ENCODE measurements around the gene NTRK3.
"Not testable (repeated sequence)": the region's sequence is repeated elsewhere in the genome, so short reads cannot be mapped to it uniquely, and the experiment has no call there.

The NTRK3 gene

GRCh38 chr15:87871258-87871681, 385.3 kb downstream of the NTRK3 start:
- no peak for DNase-seq

DNA sequence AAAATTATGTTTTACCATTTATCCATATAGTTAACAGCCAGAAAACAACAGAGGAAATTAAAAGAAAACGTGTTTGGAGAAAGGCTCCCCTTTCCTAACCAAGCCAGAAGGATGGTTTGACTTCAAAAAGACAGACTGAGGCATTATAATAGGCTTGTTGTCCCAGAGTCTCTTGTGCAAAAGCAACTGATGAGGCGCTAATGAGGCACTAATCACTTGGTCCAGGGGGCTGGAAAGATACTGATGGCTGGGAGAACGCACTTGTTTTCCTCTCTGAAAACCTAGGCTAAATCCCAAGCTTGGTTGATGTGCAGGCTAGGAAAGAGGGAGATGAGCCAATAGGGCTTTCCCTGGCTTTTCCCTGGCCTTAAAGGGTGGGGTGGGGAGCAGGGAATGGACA, 389.6 kb downstream of the NTRK3 start:
- no peak for DNase-seq

- DNase-seq: no peak
Observed at GRCh38 chr15:87863152-87863551, 393.4 kb downstream of the NTRK3 start.

GRCh38 chr15:87860743-87861142, 395.8 kb downstream of the NTRK3 start:
- no peak for DNase-seq

DNA sequence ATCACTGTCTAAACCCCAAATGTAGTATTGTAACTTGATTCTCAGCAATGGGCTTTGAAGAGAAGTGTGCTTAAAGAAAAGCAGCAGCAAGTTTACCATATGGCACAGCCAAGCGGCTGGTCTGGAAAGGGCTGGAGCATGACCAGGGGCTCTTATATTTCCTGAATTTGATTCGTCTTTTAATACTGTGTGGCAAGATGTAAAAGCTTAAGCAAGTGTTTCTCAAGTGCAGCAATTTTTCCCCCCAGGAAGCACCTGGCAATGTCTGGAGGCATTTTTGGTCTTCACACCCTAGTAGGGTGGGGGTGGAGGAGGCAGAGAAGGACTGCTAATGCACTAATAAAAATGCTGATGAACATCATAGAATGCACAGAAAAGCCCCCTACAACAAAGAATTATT, 397.9 kb downstream of the NTRK3 start:
- DNase-seq: no peak

- DNase-seq: no peak
Observed at GRCh38 chr15:87851497-87851896, 405.0 kb downstream of the NTRK3 start.

DNA sequence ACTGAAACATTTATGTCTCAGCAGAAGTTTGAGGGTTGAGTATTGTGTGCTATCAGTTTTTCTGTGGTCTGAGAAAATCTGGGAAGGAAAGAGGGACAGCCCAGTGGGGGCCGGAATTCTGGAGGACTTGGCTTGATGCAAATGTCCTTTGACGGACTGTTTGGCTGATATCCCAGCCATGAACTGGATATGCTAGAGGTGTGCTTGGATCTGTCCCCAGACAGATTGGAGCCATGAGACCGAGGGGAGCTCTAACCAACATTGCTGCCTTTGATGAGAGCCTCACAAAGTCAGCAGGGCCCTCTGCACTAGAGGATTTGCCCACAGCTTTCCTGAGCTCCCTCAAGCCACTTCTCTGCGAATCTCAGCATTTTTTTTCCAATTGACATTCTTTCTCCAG, 405.6 kb downstream of the NTRK3 start:
- no peak for DNase-seq

DNA sequence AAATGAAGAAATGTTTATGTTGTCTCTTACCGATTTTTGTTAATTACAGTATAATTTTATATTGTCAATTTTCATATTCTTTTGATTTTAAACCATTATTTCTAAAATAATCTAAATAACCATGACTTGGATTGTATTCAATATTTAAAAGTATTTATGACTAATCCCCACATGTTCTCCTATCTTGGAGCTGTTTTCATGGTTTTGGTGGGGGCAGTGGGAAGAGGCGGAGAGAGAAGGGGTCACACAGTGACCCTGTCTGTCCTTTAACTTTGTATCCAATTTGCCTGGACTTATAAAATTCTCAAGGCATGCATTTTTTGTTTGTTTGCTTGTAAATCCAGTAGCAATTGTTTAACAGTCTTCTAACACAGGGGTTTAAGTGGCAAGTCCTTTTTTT, 407.4 kb downstream of the NTRK3 start:
- no peak for DNase-seq

GRCh38 chr15:87848012-87848411, 408.5 kb downstream of the NTRK3 start:
- no peak for DNase-seq

DNA sequence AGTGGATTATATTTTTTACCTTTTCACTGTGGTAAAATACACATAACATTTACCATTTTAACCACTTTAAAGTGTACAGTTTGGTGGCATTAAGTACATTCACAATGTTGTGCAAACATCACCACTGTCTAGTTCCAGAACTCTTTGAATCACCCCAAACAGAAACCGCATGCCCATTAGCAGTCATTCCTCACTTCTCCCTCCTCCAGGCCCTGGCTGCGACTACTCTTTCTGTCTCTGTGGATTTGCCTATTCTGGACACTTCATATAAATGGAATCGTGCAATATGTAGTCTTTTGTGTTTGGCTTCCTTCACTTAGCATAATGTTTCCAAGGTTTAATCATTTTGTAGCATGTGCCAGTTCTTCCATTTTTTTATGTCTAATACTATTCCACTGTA, 409.8 kb downstream of the NTRK3 start:
- no peak for DNase-seq

GRCh38 chr15:87843312-87843711, 413.2 kb downstream of the NTRK3 start:
- no peak for DNase-seq

- DNase-seq: no peak
Observed at GRCh38 chr15:87841426-87841998, 415.0 kb downstream of the NTRK3 start.

DNA sequence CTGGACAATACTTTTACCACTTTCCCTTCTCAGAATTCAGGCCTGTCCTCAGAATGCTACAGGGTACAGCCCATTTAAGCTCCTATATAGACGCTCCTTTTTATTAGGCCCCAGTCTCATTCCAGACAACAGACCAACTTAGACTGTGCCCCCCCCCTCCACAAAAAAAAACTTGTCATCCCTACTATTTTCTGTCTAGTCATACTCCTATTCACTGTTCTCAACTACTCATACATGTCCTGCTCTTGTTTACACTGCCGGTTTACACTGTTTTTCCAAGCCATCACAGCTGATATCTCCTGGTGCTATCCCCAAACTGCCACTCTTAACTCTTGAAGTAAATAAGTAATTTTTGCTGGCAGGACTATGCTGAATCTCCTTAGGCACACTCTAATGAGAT, 420.7 kb downstream of the NTRK3 start:
- not testable (repeated sequence) for DNase-seq

DNA sequence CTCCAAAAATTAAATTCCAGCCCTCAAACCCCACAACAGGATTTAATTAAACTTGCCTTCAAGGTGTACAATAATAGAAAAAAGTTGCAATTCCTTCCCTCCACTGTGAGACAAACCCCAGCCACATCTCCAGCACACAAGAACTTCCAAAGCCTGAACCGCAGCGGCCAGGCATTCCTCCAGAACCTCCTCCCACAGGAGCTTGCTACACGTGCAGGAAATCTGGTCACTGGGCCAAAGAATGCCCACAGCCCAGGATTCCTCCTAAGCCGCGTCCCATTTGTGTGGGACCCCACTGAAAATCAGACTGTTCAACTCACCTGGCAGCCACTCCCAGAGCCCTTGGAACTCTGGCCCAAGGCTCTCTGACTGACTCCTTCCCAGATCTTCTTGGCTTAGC, 423.2 kb downstream of the NTRK3 start:
- DNase-seq: not testable (repeated sequence)

- no peak for DNase-seq
Observed at GRCh38 chr15:87829332-87830050, 427.0 kb downstream of the NTRK3 start.

- no peak for DNase-seq
Observed at GRCh38 chr15:87828608-87829007, 427.9 kb downstream of the NTRK3 start.

- no peak for DNase-seq
Observed at GRCh38 chr15:87827131-87827530, 429.4 kb downstream of the NTRK3 start.

DNA sequence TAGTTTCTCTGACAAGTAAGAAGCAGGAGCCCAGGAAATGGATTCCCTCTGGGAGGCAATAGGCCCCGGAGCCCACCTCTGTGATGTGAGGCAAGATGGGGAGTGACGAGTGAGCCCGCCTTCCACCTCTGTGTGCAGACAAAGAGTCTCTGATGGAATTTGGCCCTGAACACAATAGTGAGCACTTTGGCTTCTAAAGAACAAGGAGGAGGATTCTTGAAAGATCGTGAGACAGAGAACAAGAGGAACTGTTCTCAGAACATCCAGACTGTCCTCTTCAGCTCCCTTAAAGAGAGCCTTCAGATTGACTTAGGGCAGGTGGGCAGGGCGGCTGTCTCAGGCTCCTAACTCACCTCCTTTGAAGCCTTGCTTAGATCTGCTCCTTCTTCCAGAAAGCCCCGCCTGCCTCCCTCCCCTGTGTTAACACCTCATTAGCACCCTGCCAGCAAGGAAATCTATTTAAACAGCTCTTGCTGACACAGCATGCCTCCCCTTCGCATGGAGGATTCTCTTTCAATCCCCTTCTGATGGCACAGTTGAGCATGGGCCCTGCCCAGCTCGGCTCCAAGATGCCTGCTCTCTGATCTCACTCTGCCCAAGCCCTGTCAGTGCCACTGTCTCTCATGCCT, 430.3 kb downstream of the NTRK3 start:
- no peak for DNase-seq

GRCh38 chr15:87818756-87819155, 437.8 kb downstream of the NTRK3 start:
- no peak for DNase-seq

DNA sequence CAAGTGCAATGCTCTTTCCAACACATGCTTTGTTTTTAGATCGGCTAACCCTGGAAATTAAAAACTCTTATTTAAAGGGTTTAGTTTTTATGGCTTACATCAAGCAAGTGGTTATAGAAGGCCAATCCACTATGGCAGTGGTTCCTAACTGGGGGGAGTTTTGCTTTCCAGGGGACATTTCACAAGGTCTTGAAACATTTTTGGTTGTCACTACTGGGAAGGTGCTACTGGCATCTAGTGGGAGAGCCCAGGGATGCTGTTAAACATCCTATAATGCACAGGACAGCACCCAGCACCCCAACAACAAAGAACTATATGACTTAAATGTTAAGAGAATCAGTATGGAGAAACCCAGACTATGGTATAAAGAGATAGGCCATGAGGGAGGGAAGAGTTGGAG, 439.0 kb downstream of the NTRK3 start:
- DNase-seq: no peak

GRCh38 chr15:87816811-87817210, 439.7 kb downstream of the NTRK3 start:
- DNase-seq: no peak

- DNase-seq: no peak
Observed at GRCh38 chr15:87816016-87816415, 440.5 kb downstream of the NTRK3 start.

Data from activated CD4-positive, alpha-beta T cell treated with anti-CD3 and anti-CD28 coated beads, Interleukin-2, amount 50 U/mL, for 48 hours (primary cell).